ENCODE results near the gene ARMC2.

ARMC2 gene

DNA sequence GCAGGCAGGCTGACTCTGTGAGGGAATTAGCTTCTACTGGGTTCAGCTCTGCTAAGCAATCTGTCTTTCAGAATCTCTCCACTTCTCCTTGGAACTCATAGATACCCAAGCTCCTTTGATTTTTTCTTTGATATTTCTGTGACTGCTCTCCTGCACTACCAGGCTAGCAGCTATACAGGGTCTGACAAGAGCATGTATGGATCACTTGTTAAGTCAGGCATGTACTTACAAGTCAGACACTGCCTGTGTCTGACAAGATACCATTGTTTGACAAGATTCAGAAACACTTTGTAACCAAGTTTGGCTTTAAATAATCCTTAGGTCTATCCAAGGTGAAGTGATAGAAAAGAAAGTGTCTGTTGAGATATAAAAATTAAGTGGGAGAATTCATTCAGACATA lies 167.0 kb downstream of the ARMC2 start:
- Histone ChIP-seq H3K9me3 (no peaks in the 10 kb centered on the region), H3K36me3 (no peaks in the 10 kb centered on the region), H3K4me1 (no peaks in the 10 kb centered on the region; the same call in 1 of the 2 replicates), H3K4me3 (ENCODE audit: low read depth, low read length) (no peak overlapping the region), H3K27me3 (no peaks in the 10 kb centered on the region)
- TF ChIP-seq, protein P1, sequence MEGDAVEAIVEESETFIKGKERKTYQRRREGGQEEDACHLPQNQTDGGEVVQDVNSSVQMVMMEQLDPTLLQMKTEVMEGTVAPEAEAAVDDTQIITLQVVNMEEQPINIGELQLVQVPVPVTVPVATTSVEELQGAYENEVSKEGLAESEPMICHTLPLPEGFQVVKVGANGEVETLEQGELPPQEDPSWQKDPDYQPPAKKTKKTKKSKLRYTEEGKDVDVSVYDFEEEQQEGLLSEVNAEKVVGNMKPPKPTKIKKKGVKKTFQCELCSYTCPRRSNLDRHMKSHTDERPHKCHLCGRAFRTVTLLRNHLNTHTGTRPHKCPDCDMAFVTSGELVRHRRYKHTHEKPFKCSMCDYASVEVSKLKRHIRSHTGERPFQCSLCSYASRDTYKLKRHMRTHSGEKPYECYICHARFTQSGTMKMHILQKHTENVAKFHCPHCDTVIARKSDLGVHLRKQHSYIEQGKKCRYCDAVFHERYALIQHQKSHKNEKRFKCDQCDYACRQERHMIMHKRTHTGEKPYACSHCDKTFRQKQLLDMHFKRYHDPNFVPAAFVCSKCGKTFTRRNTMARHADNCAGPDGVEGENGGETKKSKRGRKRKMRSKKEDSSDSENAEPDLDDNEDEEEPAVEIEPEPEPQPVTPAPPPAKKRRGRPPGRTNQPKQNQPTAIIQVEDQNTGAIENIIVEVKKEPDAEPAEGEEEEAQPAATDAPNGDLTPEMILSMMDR (IDR thresholded peaks at IDR 0.05; ENCODE audit: low read depth, low read length) = no peak
- no peak for DNase-seq

DNA sequence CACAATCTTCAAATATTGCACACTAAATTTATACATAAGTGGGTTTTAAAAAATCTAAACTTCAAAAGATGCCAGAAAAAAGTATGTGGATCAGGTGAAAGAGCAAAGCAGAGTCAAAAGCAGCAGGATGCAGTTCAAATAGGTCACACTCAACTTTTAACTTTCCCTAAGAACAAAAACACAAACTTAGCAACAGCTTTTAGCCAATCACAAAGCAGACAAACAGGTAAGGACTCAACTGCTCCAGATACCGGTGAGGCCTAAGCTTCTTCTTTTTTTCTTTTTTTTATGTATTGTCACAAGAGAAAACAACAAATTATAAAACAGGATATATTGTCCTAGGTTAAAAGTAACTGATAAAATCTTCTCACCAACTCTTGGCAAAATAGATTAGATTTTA lies 171.7 kb downstream of the ARMC2 start:
- TF ChIP-seq, protein P1 (IDR thresholded peaks at IDR 0.05; ENCODE audit: low read depth, low read length) = no peak
- no peak overlapping the region for H3K4me3 ChIP-seq (ENCODE audit: low read depth, low read length)
- no peaks in the 10 kb centered on the region for H3K36me3 ChIP-seq
- H3K4me1 ChIP-seq = 0 out of 2 replicates have a peak, but pooled peaks cover 3% of the 10 kb centered on the region
- H3K27me3 ChIP-seq = no peaks in the 10 kb centered on the region
- H3K9me3 ChIP-seq = no peaks in the 10 kb centered on the region
- DNase-seq = no peak

DNA sequence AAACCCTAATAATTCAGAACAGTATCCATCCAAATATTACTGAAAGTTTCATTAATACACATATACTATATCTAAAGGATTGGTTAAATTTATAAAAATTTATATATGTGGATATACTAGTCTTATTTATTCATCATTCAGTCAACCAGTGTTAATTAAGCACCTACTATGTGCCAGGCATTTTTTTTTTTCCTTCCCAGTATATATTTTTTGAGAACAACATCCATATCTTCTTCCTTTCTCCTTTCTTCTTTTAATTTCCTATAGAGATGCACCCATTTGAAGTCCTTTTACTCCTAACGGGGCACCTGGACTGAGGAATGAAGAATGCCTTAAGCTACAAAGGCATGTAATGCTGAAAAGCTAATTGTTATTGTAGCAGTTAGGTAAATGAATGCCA lies 173.6 kb downstream of the ARMC2 start:
- DNase-seq = no peak
- H3K9me3 ChIP-seq = no peaks in the 10 kb centered on the region
- H3K4me1 ChIP-seq = 0 out of 2 replicates have a peak, but pooled peaks cover 3% of the 10 kb centered on the region
- TF ChIP-seq, protein P1 (IDR thresholded peaks at IDR 0.05; ENCODE audit: low read depth, low read length) = no peak
- no peaks in the 10 kb centered on the region for H3K27me3 ChIP-seq
- no peak overlapping the region for H3K4me3 ChIP-seq (ENCODE audit: low read depth, low read length)
- no peaks in the 10 kb centered on the region for H3K36me3 ChIP-seq

DNA sequence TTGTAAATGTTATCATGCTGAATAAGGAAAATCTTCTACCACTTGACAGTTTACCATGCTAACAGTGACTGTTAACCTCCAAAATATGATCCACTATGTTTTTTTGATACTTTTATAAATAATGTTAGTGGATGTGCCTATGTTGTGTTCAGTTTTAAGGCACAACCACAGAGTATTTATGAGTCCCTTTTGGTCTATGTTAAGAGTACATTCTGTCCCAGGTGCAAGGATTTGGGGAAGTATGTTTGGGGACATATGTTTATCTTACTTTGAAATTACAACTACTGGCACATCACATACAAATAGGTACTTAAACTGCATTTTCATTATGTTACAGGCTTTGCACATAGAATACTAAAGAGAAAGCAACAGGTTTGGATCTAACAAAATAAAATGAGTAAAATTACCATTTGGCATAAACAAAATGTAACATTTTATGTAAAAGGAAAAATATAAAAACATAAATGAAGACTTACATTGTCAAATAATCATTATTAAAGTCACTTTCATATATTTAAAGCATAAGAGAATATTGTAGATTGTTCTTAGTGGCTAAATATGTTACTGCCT lies 175.2 kb downstream of the ARMC2 start:
- TF ChIP-seq, protein P1 (IDR thresholded peaks at IDR 0.05; ENCODE audit: low read depth, low read length) = no peak
- Histone ChIP-seq H3K4me1 (0 out of 2 replicates have a peak, but pooled peaks cover 3% of the 10 kb centered on the region), H3K4me3 (ENCODE audit: low read depth, low read length) (no peak overlapping the region), H3K36me3 (no peaks in the 10 kb centered on the region), H3K9me3 (no peaks in the 10 kb centered on the region), H3K27me3 (no peaks in the 10 kb centered on the region)
- DNase-seq = no peak
